MM.1S (cell line): ENCODE results near the gene UGT2A3.

ENCODE experiments used
- EZH2 ChIP-seq: fragments of 300-600 bp; sonication (generic); optimal IDR thresholded peaks from 2 replicates; pipeline ENCODE3; 2017; ENCODE audit warnings: low read depth, mild to moderate bottlenecking, antibody characterized with exemption, low read length, mixed read lengths
- EZH2phosphoT487 ChIP-seq: fragments of 300-600 bp; sonication (generic); IDR thresholded peaks from 2 replicates; pipeline ENCODE4 v1.6.1; 2018; ENCODE audit warnings: antibody characterized with exemption, low read length
- TF ChIP-seq, protein P1 (sequence below): fragments of 300-600 bp; sonication (generic); IDR thresholded peaks from 2 replicates; pipeline ENCODE4 v1.5.1; 2016; ENCODE audit warnings: antibody characterized with exemption, low read length, mixed read lengths

DNA sequence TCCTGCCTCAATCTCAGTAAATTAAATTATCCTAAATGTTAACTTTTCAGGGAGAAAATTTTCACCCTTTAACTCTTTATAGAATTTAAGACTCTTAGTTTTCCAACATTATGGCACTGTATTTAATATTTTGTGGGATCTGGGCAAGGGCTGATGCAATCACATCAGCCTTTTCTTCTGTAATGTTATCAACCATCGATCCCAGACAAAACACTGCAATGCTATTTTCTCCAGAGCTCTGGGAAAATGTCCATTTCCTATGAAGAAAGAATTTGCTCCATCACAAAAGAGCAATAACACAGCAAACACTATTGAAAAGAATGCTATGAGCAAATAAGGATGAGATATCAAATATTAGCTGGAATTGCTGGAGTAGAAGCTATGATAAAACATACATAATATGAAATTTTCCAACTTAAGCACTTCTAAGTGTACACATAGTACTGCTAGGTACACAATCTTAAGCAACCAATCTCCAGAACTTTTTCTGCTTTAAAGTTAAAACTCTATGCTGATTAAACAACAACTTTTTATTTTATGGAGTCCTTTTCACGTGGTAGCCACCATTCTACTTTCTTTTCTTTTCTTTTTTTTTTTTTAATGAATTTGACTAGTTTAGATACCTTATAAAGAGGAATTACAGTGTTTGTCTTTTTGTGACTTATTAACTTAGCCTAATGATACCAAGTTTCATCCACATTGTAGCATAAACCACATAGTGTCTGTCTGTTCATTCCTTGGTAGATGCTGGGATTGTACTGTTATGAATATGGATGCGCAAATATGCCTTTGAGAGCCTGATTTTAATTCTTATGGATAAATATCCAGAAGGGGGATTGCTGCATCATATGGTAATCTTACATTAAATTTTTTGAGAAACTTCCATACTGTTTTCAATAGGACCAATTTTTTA is 43.6 kb downstream of the UGT2A3 start:
- TF ChIP-seq, protein P1, sequence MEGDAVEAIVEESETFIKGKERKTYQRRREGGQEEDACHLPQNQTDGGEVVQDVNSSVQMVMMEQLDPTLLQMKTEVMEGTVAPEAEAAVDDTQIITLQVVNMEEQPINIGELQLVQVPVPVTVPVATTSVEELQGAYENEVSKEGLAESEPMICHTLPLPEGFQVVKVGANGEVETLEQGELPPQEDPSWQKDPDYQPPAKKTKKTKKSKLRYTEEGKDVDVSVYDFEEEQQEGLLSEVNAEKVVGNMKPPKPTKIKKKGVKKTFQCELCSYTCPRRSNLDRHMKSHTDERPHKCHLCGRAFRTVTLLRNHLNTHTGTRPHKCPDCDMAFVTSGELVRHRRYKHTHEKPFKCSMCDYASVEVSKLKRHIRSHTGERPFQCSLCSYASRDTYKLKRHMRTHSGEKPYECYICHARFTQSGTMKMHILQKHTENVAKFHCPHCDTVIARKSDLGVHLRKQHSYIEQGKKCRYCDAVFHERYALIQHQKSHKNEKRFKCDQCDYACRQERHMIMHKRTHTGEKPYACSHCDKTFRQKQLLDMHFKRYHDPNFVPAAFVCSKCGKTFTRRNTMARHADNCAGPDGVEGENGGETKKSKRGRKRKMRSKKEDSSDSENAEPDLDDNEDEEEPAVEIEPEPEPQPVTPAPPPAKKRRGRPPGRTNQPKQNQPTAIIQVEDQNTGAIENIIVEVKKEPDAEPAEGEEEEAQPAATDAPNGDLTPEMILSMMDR: no peak
- TF ChIP-seq EZH2: no peak
- TF ChIP-seq EZH2phosphoT487: no peak
